ENCODE data around the gene CD2AP. TPM values are rescaled to one million over a fixed set of nuclear protein-coding genes. Genes with fewer than 3 reads are reported as not detected.
"Not testable (repeated sequence)": the region's sequence is repeated elsewhere in the genome, so short reads cannot be mapped to it uniquely, and the experiment has no call there.

The CD2AP gene, protein sequence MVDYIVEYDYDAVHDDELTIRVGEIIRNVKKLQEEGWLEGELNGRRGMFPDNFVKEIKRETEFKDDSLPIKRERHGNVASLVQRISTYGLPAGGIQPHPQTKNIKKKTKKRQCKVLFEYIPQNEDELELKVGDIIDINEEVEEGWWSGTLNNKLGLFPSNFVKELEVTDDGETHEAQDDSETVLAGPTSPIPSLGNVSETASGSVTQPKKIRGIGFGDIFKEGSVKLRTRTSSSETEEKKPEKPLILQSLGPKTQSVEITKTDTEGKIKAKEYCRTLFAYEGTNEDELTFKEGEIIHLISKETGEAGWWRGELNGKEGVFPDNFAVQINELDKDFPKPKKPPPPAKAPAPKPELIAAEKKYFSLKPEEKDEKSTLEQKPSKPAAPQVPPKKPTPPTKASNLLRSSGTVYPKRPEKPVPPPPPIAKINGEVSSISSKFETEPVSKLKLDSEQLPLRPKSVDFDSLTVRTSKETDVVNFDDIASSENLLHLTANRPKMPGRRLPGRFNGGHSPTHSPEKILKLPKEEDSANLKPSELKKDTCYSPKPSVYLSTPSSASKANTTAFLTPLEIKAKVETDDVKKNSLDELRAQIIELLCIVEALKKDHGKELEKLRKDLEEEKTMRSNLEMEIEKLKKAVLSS
- 20.4 and 23.3 TPM in 2 replicates for total RNA-seq (2014; rRNA removed; shearing (Covaris generic))
- 19.7 and 24.2 TPM in 2 replicates for polyA plus RNA-seq (2015; cell fraction: cytosol; rRNA removed)
- polyA plus RNA-seq (2015; cell fraction: nucleus; rRNA removed), result 20.9 and 21.3 TPM in 2 replicates

DNA sequence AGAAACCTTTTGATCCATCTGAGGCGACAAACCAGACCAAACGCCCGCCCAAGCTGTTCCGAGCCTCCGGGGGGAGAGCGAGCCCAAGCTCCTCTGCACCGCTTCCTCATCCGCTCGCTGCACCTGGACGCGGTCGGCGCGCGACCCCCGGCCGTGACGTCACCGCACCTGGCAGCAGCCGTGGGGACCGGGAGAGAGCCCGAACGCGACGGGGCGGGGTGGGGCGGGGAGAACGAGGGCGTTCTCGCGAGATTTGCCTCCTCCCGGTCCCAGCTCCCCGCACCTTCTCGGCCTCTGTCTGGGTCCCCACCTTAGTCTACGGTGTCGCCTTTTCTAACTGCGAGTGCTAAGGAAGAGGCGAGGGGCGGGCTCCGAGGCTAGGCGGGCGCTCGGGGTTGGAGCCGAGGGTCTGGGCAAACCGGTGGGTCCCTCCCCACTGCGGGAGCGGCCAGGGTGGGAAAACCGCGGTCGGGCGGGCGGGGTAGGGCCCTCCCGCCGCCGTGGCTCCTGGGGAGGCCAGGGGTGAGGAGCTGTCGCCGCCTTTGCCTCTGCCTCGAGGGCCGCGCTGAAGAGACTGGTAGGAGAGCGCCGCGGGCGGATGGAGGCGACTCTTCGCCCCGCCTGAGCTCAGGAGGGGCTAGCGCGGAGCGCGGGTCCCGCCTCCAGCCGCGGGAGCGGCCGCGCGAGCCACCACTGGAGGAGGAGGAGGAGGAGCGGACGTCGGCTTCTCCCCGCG, at the start of gene CD2AP:
CD2AP (plus strand) TSS at position 293 of the 736 bp plus-strand sequence. CDS start 456 bp downstream, outside the sequence.
- peak; percentile 81 for DNase-seq (ENCODE audit: low read depth)

DNA sequence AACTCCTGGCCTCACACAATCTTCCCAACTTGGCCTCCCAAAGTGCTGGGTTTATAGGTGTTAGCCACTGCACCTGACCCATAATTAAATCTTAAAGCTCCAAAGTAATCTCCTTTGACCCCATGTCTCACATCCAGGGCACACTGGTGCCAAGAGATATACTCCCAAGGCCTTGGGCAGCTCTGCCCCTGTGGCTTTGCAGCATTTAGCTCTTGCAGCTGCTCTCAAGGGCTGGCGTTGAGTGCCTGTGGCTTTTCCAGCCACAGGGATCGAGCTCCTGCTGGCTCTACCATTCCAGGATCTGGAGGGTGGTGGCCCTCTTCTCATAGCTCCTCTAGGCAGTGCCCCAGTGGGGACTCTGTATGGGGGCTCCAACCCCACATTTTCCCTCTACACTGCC, 49.3 kb upstream of the CD2AP start:
- no peak for DNase-seq (ENCODE audit: low read depth)

DNA sequence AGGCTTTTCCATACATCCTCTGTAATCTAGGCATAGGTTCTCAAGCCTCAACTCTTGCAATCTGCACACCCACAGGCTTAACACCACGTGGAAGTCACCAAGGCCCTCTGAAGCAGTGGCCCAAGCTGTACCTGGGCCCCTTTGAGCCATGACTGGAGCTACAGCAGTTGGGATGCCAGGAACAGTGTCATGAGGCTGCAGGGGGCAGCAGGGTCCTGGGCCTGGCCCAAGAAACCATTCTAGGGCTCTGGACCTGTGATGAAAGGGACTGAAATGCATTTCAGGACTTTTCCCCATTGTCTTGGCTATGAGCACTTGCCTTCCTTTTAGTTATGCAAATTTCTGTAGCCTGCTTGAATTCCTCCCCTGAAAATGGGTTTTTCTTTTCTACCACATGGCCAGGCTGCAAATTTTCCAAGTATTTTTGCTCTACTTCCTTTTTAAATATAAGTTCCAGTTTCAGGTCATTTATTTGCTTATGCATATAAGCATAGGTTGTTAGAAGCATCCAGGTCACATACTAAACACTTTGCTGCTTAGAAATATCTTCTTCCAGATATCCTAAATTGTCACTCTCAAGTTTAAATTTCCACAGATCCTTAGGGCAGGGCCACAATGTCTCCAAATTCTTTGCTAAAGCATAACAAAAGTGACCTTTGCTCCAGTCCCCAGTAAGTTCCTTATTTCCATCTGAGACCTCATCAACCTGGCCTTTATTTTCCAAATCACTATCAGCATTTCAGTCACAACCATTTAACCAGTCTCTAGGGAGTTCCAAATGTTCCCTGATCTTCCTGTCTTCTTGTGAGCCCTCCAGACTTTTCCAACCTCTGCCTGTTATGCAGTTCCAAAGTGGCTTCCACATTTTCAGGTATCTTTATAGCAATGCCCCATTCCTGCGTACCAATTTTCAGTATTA, 48.6 kb upstream of the CD2AP start:
- no peak for DNase-seq (ENCODE audit: low read depth)

DNA sequence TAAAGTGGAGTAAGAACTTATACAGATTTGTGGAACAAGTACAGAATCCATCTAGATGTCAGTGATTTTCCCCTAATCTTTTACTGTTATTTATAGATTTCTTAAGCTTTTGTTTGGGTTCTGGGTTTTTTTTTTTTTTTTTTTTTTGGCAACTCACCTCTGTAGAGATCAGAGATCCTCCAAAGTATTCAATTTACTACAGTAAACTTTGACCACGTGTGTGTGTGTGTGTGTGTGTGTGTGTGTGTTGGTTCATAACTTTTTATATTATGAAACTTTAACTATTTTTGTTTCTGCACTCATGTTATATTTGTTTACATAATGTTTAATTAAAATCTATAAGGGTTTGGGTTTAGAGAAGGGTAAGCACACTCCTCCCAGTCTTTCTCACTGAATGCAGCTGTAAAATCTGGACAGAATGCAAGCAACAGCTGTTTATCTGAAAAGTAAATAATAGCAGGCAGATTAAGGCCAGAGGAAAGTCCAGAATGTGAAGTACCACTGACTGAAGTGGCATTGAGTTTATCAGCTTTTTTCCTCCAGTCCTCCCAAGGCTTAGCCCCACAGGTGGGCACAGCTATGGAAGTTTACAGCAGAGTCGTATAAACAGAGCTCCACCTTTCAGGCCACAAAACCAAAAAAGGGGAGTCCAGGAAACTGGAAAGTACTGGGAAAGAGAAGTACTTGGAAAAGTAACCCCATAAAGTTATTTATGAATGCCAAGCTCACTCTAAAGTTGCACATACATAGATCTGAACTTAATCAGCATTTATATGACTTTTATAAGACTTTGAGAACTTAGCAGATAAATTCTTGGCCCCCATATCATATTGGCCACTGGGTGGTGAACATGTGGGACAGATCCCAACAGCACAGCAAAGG, 43.0 kb upstream of the CD2AP start:
- DNase-seq (ENCODE audit: low read depth), result no peak

DNA sequence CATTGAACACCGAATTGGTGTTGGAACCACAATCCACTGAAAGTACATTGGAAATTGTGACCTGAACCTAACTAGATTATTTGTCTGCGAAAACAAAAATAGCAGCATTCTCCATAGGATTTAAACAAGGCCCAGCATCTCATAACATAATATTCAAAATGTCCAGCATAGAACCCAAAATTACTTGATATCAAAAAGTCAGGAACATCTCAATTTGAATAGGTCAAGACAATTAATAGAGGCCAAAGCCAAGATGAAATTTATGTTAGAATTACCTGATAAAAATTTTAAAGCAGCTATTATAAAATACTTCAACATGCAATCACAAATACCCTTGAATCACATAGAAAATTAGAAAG, 42.4 kb upstream of the CD2AP start:
- no peak for DNase-seq (ENCODE audit: low read depth)

DNA sequence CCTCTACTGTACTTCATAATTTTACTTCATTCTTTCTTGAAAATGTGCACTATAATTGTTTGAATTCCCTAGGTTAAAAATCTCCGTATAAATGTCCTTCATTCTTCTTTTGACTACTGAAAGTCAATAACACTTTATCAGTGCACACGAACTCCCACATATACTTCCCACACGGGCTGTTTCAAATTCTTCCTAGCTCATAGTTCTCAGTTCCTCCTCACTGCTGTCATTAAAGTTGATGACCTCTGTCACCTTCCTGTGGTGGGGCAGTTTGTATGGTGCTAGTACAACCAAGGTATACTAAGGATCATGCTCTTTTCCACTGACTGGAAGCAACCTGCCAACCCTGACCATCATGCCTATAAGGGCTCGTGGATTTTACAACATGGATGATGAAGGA, 40.0 kb upstream of the CD2AP start:
- no peak for DNase-seq (ENCODE audit: low read depth)

DNA sequence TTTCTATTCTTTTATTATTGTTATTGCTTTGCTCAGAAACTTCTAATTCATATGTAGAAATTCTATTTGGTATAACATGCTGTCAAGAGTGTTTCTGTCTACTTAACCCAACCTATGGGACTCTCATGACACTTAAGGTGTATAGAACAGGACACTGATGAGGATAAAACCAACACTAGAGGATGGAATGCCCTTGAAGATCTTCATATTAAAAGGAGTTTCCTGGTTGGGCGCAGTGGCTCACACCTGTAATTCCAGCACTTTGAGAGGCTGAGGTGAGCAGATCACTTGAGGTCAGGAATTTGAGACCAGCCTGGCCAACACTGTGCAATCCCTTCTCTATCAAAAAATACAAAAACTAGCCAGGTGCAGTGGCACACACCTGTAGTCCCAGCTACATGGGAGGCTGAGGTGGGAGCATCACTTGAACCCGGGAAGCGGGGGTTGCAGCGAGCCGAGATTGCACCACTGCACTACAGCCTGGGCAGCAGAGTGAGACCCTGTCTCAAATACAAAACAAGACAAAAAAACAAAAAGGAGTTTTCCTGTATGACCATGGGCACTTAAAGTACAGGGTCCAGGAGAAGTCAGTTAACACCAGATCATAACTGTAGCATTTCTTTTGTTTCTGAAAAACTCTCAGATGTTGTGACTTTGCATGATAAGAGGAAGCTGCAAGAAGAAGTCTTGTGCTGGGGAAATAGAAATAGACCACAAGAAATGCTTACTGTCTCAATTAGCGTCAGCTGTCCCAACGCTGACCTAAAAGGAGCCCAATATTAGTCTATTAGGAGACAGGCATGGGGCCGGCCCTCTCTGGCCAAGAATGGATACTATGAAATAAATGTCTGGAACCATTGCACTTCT, 38.9 kb upstream of the CD2AP start:
- DNase-seq (ENCODE audit: low read depth), result no peak

DNA sequence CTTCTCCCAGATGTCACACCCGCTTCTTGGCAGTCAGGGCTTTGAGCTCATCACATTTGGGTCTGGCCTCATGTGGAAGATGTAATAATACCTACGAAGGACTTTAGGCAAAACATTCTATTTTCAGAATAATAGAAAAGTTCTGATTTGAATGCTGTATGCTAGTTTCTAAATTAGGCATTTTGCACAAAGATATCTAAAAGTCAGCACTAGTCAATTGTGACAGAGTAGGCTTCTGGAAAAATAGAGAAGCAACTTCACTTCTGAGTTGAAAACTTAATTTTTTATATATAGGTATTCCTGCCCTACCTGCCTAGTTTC, 38.3 kb upstream of the CD2AP start:
- no peak for DNase-seq (ENCODE audit: low read depth)

DNA sequence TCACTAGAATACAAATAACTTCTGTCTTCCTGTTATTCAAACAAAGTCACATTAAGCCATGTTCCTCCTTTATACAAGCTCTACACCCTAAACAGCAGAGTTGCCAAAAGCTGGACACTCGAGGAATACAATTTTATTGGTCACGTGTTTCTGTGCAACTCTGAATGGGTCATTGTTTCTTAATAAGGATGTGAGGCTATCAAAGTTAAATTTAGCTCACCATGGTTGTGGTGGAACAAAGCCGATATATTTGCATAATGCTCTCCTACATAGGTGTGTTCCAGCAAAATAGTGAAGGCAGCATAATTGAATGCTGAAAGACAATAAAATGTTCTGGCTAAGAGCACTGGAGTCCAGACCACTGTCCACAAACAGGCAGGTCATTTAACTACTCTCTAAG, 36.9 kb upstream of the CD2AP start:
- DNase-seq (ENCODE audit: low read depth), result no peak

DNA sequence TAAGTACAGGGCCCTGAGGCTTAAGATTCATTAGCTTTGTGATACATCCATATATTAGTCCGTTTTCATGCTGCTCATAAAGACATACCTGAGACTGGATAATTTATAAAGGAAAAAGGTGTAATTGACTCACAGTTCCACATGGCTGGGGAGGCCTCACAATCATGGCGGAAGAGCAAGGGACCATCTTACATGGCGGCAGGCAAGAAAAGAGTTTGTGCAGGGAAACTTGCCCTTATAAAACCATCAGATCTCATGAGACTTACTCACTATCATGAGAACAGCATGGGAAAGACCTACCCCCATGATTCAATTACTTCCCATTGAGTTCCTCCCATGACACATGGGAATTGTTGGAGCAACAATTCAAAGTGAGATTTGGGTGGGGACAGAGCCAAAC, 32.6 kb upstream of the CD2AP start:
- not testable (repeated sequence) for DNase-seq (ENCODE audit: low read depth)

DNA sequence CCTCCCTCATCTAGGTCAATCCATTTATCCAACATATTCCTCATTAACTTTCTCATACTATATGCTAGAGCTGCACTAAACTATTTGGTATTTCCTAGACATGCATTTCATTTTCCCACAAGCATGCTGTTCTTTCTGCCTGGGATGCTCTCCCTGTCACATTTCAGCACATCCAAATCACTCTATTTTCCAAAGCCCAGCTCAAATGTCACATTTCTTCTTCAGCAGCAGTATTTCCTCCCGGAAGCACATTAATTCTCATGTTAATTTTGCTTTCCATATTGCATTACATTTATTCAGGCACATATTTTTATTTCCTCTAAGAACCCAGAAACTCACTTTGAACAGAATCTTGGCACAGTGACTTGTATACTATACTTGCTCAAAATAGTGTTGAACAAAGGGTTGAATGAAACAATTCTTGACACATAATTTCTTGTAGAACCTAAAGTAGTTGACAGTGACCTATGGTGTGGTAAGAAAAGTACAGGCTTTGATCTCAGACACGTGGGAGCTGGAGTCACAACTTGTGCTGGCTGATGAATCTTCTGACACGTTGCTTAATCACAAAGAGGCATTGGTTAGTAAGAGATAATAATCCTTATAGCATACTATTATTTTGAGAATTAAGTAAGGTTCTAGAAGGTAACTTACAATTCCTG, 30.8 kb upstream of the CD2AP start:
- no peak for DNase-seq (ENCODE audit: low read depth)

DNA sequence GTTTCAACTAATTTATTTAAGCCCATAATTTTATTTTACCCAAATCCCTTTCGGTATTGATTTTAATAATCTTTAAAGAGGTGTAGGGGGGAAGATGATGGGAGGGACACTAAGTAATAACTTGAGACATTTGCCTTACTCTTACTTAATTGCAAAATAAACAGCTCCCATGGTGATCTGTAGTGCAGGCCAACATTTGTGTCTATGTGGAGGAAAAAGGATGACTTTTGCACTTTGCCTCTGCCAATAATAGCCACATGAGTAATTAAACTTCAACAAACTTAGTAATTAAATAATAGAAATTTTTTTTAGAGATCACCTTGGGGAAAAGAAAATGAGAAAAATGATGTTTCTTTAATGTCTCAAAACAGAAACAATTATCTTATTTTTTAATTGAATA, 29.9 kb upstream of the CD2AP start:
- no peak for DNase-seq (ENCODE audit: low read depth)

DNA sequence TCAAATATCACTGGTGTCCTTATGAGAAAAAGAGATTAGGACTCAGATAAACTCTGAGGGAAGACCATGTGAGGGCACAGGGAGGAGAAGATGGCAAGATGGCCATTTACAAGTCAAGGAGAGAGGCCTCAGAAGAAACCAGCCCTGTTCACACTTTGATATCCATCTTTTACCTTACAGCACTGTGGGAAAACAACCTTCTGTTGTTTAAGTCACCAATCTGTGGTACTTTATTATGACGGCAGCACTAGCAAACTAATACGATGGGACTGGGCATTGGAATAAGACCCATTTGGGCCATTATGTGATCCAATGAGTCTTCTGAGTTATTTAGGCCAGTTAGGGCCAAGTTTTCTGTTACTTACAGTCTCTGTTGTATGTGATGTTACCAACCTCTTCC, 26.4 kb upstream of the CD2AP start:
- DNase-seq (ENCODE audit: low read depth), result no peak

DNA sequence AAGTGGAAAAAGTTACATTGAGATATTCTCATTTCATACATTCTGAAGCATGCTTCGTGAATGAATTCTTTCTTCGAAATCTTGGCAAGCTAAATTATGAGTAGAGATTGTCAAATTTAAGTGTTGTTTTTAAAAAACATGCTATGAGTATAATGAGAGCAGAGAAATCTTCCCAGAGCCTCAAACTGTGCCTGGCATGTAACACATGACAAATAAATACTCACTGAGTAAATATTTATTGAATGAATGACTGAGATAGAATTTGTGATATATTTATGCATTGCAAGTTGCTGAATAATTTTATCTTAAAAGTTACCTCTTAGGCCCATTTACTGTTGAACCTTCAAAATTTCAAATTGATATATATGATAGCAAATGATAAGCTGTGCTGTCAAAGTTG, 24.7 kb upstream of the CD2AP start:
- DNase-seq (ENCODE audit: low read depth), result no peak

DNA sequence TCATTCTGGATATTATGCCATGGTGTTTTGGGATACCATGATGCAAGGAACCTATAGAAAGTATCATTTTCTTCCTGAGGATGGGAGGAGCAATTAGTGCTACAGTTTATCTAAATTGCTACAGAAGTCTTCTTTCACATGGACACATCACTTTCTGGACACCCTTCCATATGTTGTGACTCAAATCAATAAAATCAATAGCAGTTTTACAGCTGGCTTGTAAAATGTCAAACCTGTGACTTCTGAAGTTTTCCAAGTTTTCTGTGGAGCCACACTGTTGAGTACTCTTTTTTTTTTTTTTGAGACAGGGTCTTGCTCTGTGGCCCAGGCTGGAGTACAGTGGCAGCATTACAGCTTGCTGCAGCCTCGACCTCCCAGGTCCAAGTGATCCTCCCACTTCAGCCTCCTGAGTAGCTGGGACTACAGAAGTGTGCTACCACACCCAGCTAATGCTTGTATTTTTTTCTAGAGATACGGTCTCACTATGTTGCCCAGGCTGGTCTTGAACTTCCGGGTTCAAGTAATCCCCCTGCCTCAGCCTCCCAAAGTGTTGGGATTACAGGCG, 24.1 kb upstream of the CD2AP start:
- no peak for DNase-seq (ENCODE audit: low read depth)

DNA sequence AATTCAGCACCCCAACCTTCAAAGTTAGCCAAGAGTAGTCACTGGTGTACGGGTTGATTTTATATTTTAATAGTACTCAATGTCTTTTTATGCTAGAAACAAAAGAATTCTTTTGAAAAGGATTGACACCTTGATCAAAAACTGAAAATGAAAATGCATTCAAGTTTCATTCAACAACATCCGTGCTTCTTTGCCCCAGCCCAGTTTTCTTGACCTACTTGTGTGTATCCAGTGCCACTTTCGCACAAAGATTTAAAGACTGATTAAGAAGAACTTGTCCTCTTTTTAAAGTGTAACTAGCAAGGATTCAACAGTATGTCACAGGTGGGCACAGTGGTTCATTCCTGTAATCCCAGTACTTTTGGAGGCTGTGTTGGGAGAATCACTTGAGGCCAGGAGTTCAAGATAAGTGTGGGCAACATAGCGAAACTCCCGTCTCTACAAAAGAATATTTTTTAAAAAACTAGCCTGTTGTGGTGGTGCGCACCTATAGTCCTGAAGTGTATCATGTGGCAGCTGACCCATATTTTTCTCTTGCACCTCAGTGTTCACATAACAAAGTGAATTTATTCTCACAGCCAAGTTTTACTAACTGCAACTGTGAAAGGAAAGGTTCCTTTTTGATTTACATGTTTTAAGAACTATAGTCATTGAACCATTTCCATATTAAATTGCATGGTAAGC, 22.7 kb upstream of the CD2AP start:
- DNase-seq (ENCODE audit: low read depth), result no peak

DNA sequence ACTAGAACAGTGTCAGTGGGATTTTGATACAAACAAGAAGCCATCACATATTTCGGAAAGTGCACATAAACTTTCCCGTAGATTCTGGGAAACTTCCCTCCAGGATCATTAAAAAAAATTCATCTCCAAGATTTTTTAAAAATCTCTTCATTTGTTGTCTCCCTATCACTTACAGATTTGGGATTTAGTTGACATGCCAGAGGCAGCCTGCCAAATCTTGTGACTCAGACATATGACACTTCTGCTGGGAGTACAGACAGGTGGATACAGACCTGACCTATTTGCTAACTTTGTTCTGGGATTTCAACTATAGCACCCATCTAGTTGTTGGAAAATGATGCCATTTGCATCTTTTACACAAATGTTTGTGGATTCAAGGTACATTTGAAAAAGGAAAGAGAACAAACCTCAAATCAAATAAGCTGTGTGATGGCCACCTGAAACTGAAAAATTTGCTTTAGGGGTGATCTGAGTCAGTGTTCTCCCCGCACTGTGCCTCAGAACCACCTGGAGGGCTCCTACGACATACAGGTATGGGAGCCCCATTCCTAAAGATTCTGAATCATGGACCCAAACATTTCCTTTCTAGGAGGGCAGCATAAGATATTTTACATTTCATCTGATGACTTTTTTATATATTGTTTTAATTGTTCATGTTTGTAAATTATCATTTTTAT, 21.9 kb upstream of the CD2AP start:
- peak; percentile 14 for DNase-seq (ENCODE audit: low read depth)

All from HT1080 (cell line).